Dendritic cell treated with granulocyte-macrophage colony-stimulating factor and Interleukin-4, amounts not matched to agents 40 ng/mL and 50 ng/mL, for 4 days (primary cell): ENCODE data around the gene LYPLAL1.

ENCODE experiments used
- H3K27ac Mint-ChIP-seq: one replicate; pipeline ENCODE4 v1.8.0; 2022; ENCODE audit warnings: mild to moderate bottlenecking, mixed read lengths
- H3K27me3 Mint-ChIP-seq: one replicate; pipeline ENCODE4 v1.8.0; 2022; ENCODE audit warnings: mild to moderate bottlenecking, mixed read lengths
- H3K36me3 Mint-ChIP-seq: one replicate; pipeline ENCODE4 v1.8.0; 2022; ENCODE audit warnings: low read depth, mixed read lengths
- H3K4me1 Mint-ChIP-seq: one replicate; pipeline ENCODE4 v1.8.0; 2022; ENCODE audit warnings: low read depth, mixed read lengths
- H3K4me3 Mint-ChIP-seq: one replicate; pipeline ENCODE4 v1.8.0; 2022; ENCODE audit warnings: mild to moderate bottlenecking, moderate library complexity, mixed read lengths
- H3K9me3 Mint-ChIP-seq: one replicate; pipeline ENCODE4 v1.8.0; 2022; ENCODE audit warnings: mixed read lengths
- intact Hi-C: fragments of 100-400 bp; cut with micrococcal nuclease; formaldehyde crosslinking; loops from one replicate; pipeline ENCODE4 v1.15.0; 2022

The LYPLAL1 gene

GRCh38 chr1:219173758-219174459 is at the start of gene LYPLAL1:
Gene LYPLAL1, plus strand, starts transcription at chr1:219173878. Its CDS starts 13 bp downstream, at chr1:219173891.
- Mint-ChIP-seq H3K4me3 (peak within 1 kb of the TSS; percentile 98), H3K9me3 (no peaks in the 10 kb centered on the region), H3K4me1 (peaks cover 37% of the 10 kb centered on the region), H3K27me3 (no peaks in the 10 kb centered on the region), H3K27ac (peak within 1 kb of the TSS; percentile 97), H3K36me3 (peaks cover 29% of the 10 kb centered on the region)
- intact Hi-C loops = loop anchor here (5.0 kb wide), 1 partner anchor 87 kb away; no protein-coding TSS in a partner anchor

GRCh38 chr1:219124163-219124562 is 49.5 kb upstream of the LYPLAL1 start:
- intact Hi-C loops = loop anchor here (10.0 kb wide), 1 partner anchor 59 kb away; no protein-coding TSS in a partner anchor
- Mint-ChIP-seq H3K36me3 (no peaks in the 10 kb centered on the region), H3K4me1 (peaks cover 21% of the 10 kb centered on the region), H3K27me3 (no peaks in the 10 kb centered on the region), H3K4me3 (no peak overlapping the region), H3K9me3 (no peaks in the 10 kb centered on the region), H3K27ac (no peak overlapping the region)

GRCh38 chr1:219125342-219125741 is 48.3 kb upstream of the LYPLAL1 start:
- no peak overlapping the region for H3K27ac Mint-ChIP-seq
- intact Hi-C loops = loop anchor here (10.0 kb wide), 1 partner anchor 61 kb away; no protein-coding TSS in a partner anchor
- no peaks in the 10 kb centered on the region for H3K9me3 Mint-ChIP-seq
- no peak overlapping the region for H3K4me3 Mint-ChIP-seq
- no peaks in the 10 kb centered on the region for H3K27me3 Mint-ChIP-seq
- H3K4me1 Mint-ChIP-seq = peaks cover 11% of the 10 kb centered on the region
- no peaks in the 10 kb centered on the region for H3K36me3 Mint-ChIP-seq

GRCh38 chr1:219126377-219126776 is 47.3 kb upstream of the LYPLAL1 start:
- intact Hi-C loops = loop anchor here (10.0 kb wide), 1 partner anchor 62 kb away; no protein-coding TSS in a partner anchor

GRCh38 chr1:219128957-219129356 is 44.7 kb upstream of the LYPLAL1 start:
- intact Hi-C loops = loop anchor here (10.0 kb wide), 1 partner anchor 64 kb away; no protein-coding TSS in a partner anchor
- no peaks in the 10 kb centered on the region for H3K4me1 Mint-ChIP-seq
- H3K9me3 Mint-ChIP-seq = peaks cover 2% of the 10 kb centered on the region
- H3K27me3 Mint-ChIP-seq = no peaks in the 10 kb centered on the region
- H3K27ac Mint-ChIP-seq = no peak overlapping the region
- H3K4me3 Mint-ChIP-seq = no peak overlapping the region
- H3K36me3 Mint-ChIP-seq = no peaks in the 10 kb centered on the region

More at GRCh38 chr1:219126377-219126776, 47.3 kb upstream of the LYPLAL1 start:
- Mint-ChIP-seq H3K4me3 (no peak overlapping the region), H3K4me1 (peaks cover under 1% of the 10 kb centered on the region), H3K27ac (no peak overlapping the region), H3K36me3 (no peaks in the 10 kb centered on the region), H3K9me3 (no peaks in the 10 kb centered on the region), H3K27me3 (no peaks in the 10 kb centered on the region)

DNA sequence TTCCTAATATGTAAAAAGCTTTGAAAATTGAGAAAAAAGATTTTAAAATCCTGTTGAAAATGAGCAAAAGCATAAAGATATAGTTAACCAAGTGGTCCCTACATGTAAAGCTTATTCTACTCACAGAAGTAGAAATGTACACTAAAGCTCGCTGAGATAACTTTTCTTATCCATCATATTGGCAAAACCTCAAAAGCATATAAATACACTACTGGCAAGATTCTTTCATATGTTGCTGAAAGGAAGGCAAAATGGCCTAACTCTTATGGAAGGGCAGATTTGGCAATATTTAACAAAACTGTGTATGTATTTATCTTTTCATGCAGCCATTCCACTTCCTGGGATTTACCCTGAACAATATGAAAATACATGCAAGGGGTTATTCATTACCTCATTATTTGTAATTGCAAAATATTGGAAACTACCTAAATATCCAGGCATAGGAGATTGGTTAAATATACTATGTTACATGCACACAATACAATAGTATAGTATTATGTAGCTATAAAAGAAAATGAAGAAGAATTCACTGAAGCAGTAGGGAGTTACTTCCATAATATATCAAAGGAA is 43.2 kb upstream of the LYPLAL1 start:
- no peaks in the 10 kb centered on the region for H3K4me1 Mint-ChIP-seq
- intact Hi-C loops = no loop called here
- peaks cover 8% of the 10 kb centered on the region for H3K9me3 Mint-ChIP-seq
- no peak overlapping the region for H3K4me3 Mint-ChIP-seq
- no peaks in the 10 kb centered on the region for H3K36me3 Mint-ChIP-seq
- H3K27me3 Mint-ChIP-seq = no peaks in the 10 kb centered on the region
- H3K27ac Mint-ChIP-seq = no peak overlapping the region

DNA sequence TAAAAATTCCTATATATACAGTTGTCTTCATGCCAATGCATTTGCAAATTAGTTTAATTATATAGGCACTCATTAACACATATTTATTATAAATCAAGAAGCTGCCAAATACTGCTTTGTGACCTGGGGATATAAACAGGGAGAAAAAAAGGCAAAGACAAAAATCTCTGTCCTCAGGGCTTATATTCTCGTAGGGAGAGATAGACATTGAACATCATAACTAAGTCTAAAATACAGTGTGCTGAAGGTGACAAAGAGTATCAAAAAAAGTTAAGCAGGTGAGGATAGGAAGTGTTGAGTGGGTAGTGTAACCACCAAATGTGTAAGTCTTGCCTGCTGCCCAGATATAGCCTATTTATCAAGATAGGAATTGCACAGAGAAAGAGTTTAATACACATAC is 40.7 kb upstream of the LYPLAL1 start:
- H3K27me3 Mint-ChIP-seq = peaks cover 6% of the 10 kb centered on the region
- no peak overlapping the region for H3K27ac Mint-ChIP-seq
- H3K36me3 Mint-ChIP-seq = no peaks in the 10 kb centered on the region
- peaks cover 8% of the 10 kb centered on the region for H3K9me3 Mint-ChIP-seq
- intact Hi-C loops = no loop called here
- H3K4me3 Mint-ChIP-seq = no peak overlapping the region
- H3K4me1 Mint-ChIP-seq = no peaks in the 10 kb centered on the region

- Mint-ChIP-seq H3K9me3 (peaks cover 8% of the 10 kb centered on the region), H3K4me3 (no peak overlapping the region), H3K27ac (no peak overlapping the region), H3K4me1 (peaks cover 8% of the 10 kb centered on the region), H3K36me3 (no peaks in the 10 kb centered on the region), H3K27me3 (peaks cover 8% of the 10 kb centered on the region)
- intact Hi-C loops = no loop called here
Measured at GRCh38 chr1:219138747-219139146, 34.9 kb upstream of the LYPLAL1 start.

GRCh38 chr1:219140303-219140877 is 33.3 kb upstream of the LYPLAL1 start:
- no peak overlapping the region for H3K4me3 Mint-ChIP-seq
- intact Hi-C loops = no loop called here
- H3K27me3 Mint-ChIP-seq = peaks cover 8% of the 10 kb centered on the region
- H3K36me3 Mint-ChIP-seq = no peaks in the 10 kb centered on the region
- H3K9me3 Mint-ChIP-seq = no peaks in the 10 kb centered on the region
- H3K4me1 Mint-ChIP-seq = peaks cover 20% of the 10 kb centered on the region
- no peak overlapping the region for H3K27ac Mint-ChIP-seq

DNA sequence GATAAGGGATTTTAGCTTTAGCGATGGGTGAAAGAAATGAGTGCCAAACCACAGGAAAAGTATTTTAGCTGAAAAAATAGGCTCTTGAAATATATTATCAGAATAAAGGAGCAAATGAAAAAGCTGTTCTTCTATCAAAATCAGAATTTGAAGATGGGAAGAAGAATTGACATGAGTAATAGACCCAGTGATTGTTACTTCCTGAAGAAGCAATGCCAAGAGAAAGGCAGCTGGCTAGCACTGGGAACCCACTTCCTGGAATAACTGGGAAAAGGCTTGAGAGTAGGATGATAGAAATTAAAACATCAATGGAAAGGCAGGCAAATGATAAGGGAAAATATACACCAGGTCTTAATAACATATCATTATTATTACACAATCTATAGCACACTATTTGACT is 29.9 kb upstream of the LYPLAL1 start:
- Mint-ChIP-seq H3K27ac (no peak overlapping the region), H3K4me3 (no peak overlapping the region), H3K36me3 (no peaks in the 10 kb centered on the region), H3K27me3 (peaks cover 1% of the 10 kb centered on the region), H3K4me1 (peaks cover 26% of the 10 kb centered on the region), H3K9me3 (no peaks in the 10 kb centered on the region)
- intact Hi-C loops = no loop called here

DNA sequence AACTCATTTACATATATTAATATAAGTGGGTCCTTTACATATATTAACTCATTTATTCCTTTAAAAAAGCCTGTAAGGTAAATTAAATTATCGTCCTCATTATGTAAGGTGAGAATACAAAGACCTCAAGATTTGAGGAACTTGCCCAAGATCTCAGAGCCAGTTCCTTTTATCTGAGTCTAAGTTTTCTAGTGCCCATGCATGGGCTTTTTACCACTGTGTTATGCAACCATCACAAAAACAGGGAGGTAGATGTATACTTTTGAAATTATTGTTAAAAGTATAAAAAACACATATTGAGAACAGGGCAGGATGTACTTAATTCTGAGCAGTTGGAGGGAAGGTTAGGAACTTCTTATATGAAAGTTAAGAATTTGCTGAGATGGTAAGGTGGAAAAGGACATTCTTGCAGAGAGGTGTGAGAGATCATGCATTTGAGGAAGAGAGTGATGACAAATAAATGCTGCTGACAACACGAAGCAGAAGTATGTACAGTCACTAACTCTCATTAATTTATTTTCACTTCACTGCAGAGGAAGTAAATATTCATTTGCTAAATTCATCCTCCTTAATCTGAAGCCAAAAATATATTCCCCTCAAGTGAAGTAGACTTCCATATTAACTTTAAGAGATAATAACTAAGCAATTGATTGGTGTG is 28.9 kb upstream of the LYPLAL1 start:
- no peak overlapping the region for H3K4me3 Mint-ChIP-seq
- intact Hi-C loops = no loop called here
- H3K27ac Mint-ChIP-seq = peak overlapping the region; percentile 63
- H3K9me3 Mint-ChIP-seq = no peaks in the 10 kb centered on the region
- no peaks in the 10 kb centered on the region for H3K36me3 Mint-ChIP-seq
- peaks cover 1% of the 10 kb centered on the region for H3K27me3 Mint-ChIP-seq
- peaks cover 26% of the 10 kb centered on the region for H3K4me1 Mint-ChIP-seq

GRCh38 chr1:219147571-219148019 is 26.1 kb upstream of the LYPLAL1 start:
- Mint-ChIP-seq H3K9me3 (no peaks in the 10 kb centered on the region), H3K27ac (no peak overlapping the region), H3K4me3 (no peak overlapping the region), H3K4me1 (peaks cover 23% of the 10 kb centered on the region), H3K36me3 (no peaks in the 10 kb centered on the region), H3K27me3 (no peaks in the 10 kb centered on the region)
- intact Hi-C loops = no loop called here

DNA sequence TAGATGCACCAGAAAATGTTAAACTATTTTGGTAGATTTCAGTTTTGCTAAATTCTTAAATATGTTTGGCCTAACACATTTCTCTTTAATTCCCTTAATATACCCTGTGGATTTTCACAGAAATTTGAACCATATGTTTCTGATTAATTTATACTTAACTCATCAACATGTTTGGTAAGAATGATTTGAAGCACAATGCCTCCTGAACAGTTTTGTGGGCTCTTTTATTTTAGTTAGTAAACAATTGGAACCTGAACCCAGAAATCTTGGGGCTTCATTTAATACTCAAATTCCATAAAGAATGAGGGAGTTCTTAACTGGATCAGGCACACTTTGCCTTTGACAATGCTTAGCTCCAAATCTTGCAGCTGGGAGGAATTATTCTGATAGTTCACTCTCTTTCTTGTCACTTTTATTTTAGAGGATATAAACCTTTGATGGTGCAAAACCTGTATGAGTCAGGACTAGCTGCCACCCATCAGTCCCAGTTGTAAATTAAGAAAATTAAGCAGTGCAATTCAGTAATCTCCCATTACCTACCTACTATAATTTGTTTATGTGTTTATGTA is 24.6 kb upstream of the LYPLAL1 start:
- H3K4me3 Mint-ChIP-seq = no peak overlapping the region
- intact Hi-C loops = no loop called here
- no peak overlapping the region for H3K27ac Mint-ChIP-seq
- H3K4me1 Mint-ChIP-seq = peaks cover 15% of the 10 kb centered on the region
- no peaks in the 10 kb centered on the region for H3K27me3 Mint-ChIP-seq
- H3K36me3 Mint-ChIP-seq = no peaks in the 10 kb centered on the region
- no peaks in the 10 kb centered on the region for H3K9me3 Mint-ChIP-seq
